Measurements from ENCODE around the gene ZFP92.

- TF ChIP-seq EZH2 (IDR thresholded peaks at IDR 0.05; ENCODE audit: borderline replicate concordance, insufficient read depth, low read length, poor library complexity, severe bottlenecking): no peak
- TF ChIP-seq CTCF (IDR thresholded peaks at IDR 0.05; ENCODE audit: poor library complexity, severe bottlenecking): no peak
- no peak for TF ChIP-seq RAD21 (conservative IDR thresholded peaks at IDR 0.05)
Measured at GRCh38 chrX:153374426-153374825, 36.8 kb upstream of the ZFP92 start.

Data from neural cell (in vitro differentiated cells).